HG03575 (cell line): ENCODE data around the gene KRTAP5-6.
"Not testable (repeated sequence)": the region's sequence is repeated elsewhere in the genome, so short reads cannot be mapped to it uniquely, and the experiment has no call there.

Experiments used
- ATAC-seq: cut with Tn5 transposase; IDR thresholded peaks from one replicate; pipeline ENCODE4 v1.9.1; 2021; ENCODE audit not compliant: unreplicated experiment, insufficient number of reproducible peaks, low FRiP score; ENCODE audit errors: extremely low read depth

Gene KRTAP5-6

DNA sequence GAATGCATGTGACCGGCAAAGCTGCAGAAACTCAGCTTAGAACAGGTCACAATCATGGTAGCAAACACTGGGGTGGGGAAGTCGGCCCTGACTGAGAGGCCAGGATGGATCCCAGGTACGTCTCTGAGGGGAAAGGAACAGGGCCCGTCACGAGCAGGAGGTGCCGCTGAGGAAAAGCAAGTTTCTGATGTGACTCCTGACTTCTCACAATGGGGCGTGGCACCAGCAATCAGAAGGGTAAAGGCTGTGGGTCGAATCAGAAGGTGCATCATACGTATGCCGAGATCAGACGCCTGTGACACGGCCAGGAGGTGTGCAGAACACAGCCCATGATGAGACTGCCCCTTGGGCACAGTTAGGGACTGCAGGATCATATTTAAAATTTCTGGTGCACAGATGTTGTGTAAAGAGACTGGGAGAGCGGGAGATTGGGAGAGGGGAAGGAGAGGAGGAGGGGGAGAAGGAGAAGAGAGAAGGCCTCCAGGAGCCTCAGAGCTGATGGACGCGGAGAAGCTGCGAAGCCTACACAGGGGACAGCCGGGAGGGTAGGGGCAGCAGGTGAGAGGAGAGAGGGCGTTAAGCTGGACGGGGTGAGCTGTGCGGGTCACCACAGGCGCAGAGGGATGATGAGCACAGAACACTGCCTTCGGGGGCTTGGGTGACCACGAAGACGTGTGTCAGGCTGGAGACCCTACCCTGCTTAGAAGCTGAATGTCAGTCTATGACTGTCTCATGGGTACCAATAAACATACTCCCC lies 36.7 kb upstream of the KRTAP5-6 start:
- ATAC-seq, result no peak

- ATAC-seq, result not testable (repeated sequence)
These were observed 35.3 kb upstream of the KRTAP5-6 start for GRCh38 chr11:1661454-1662269.

DNA sequence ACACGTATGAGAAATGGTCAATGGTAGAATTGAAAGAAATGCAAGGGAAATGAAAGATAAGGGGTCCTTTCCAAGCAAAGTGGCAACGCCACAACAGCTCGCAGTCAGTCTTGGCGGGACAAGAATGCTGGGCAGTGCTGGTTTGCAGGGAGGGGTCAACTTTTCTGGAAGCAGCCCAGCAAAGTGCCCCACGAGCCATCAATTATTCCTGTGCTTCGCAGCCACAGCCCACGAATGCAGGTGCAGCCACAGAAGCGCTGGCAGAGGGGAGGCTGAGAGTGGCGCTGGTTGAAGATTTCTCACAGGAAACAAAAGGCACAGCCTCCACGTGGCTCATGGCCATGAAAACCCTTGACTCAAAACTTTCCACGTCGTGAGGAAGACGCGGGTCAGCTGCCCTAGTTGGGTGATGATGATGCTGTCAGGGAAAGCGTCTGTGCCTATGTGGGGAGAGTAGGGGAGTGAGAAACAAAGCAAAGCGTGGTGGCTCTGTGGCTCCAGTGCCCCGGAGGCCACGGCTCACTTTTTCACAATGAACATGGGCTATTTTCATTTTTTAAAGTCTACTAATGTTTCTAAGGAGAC lies 34.2 kb upstream of the KRTAP5-6 start:
- ATAC-seq, result not testable (repeated sequence)

- ATAC-seq, result no peak
These were observed 31.7 kb upstream of the KRTAP5-6 start for GRCh38 chr11:1665313-1665712.

DNA sequence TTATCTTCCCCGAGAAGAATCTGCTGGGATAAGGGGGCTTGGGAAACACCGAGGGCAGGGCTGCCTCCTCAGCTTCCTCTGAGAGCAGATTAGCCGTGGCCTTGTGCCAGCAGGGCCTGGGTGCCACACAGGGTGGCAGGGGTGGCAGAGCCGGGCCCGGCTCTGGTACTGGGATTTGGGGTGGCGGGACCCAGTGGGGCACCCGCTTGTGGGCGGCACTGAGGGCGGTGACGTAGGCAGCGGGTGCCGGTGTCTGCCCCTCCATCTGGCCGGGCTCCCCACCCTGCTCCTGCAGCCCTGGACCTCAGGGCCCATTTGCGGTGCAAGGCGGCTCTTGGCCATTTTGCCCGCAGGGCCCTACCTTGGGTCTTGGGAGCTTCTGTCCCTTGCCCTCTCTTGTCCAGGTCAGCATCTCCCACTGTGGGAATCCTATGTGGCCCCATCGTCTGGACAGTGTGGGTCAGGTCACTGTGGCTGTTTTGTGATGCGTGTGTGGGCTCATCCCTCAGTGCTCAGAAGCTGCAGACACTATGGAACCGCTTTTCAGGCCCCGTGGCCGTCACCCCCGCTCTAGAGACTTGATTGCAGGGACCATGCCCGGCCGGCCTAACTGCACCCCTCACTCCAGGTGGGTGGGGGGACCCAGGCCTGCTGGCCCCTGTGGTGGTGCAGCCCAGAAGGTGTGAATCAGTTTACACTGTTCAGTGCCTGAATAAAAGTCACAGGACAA lies 29.7 kb upstream of the KRTAP5-6 start:
- ATAC-seq, result no peak

DNA sequence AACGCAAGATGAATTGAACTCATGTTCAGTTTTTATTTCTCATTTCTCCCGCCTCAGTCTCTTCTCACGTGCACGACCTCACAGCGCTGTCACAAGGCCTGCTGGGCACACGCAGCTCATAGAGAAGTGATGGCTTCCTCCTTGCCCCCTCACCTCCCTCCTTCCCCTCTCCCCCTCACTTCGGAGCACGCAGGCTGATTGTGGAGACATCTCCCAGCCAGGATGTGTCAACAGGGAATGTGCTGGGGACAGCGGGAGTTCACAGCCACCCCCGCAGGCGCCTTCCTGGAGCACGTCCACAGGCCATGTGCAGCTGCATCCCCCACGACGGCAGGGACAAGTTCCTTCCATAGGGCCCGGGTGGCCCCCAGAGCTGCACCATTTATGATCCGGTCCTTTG lies 29.1 kb upstream of the KRTAP5-6 start:
- ATAC-seq, result no peak

DNA sequence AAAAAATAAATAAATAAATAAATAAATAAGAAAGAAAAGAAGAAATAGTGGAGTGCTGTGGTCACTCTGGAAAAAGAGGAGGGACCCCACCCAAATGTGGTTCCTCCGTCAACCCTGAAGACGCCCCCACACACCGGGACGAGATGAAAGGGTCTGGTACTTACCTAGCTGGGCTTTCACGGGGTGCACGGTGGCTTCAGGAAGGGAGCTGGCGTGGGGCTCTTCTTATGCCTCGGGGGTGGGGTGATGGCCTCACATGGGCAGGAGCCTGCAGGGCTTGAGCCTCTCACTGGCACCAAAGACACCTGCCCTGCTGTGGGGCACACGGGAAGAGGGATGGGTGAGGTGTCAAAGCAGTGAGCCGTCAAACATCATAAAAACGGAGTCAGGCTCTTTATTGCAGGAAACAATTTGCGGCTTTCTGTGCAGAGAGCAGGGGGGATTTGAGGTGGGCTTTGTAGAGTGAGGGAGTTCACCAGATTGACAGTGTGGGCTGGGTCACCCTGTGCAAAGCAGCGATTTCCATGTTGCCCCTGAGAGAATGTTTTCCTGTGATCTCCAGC lies 28.0 kb upstream of the KRTAP5-6 start:
- no peak for ATAC-seq

DNA sequence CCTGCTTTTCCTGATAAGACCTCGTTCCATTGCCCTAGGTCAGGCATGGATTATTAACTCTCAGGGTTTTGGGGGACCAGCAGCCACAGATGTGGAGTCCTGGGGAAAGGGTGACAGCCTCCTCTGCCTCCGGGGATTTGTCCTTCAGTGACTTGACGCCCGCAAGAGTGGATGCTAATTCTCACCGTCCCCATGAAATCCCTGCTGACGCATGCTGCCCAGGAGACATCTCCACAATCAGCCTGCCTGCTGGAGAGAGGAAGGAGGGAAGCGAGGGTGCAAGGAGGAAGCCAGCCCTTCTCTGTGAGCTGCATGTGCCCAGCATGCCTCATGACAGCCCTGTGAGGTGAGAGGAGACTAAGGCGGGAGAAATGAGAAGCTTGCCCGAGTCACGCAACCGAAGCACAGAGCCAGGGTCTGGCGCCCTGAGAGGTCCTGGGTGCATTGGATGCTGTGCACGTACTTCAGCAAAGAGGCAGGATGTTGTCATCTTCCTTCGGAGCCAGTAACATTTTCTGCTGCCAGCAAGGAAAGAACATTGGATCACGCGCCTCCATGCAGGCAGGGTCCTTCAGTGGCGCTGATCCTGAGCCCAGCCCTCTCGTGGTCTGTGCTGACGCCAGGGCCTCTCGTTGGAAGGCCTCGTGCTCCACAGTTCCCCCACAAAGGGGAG lies 27.3 kb upstream of the KRTAP5-6 start:
- ATAC-seq, result no peak

DNA sequence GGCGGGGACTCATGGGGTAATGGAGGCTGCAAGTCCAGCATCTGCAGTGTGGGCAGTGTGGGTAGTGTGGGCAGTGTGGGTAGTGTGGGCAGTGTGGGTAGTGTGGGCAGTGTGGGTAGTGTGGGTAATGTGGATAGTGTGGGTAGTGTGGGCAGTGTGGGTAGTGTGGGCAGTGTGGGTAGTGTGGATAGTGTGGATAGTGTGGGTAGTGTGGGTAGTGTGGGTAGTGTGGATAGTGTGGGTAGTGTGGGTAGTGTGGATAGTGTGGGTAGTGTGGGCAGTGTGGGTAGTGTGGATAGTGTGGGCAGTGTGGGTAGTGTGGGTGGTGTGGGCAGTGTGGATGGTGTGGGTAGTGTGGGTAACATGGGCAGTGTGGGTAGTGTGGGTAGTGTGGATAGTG lies 26.5 kb upstream of the KRTAP5-6 start:
- ATAC-seq, result not testable (repeated sequence)

- ATAC-seq, result no peak
These were observed 26.1 kb upstream of the KRTAP5-6 start for GRCh38 chr11:1670905-1671371.

DNA sequence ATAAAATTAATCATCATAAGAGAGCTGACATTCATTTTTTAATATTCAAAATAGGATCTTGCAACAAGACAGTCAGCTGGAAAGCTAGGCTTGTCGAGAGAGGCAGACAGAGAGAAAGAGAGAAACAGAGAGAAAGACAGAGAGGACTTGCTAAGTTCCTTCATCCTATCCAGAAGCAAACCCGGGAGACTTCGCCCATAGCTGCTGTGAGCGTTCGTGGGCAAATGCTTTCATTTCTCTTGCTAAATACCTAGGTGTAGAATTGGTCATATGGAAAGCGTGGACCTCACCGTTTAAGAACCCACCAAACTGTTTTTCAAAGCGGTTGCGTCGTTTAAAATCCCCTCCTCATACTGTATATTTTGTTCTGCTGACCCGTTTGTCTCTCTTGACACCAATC lies 25.3 kb upstream of the KRTAP5-6 start:
- no peak for ATAC-seq

DNA sequence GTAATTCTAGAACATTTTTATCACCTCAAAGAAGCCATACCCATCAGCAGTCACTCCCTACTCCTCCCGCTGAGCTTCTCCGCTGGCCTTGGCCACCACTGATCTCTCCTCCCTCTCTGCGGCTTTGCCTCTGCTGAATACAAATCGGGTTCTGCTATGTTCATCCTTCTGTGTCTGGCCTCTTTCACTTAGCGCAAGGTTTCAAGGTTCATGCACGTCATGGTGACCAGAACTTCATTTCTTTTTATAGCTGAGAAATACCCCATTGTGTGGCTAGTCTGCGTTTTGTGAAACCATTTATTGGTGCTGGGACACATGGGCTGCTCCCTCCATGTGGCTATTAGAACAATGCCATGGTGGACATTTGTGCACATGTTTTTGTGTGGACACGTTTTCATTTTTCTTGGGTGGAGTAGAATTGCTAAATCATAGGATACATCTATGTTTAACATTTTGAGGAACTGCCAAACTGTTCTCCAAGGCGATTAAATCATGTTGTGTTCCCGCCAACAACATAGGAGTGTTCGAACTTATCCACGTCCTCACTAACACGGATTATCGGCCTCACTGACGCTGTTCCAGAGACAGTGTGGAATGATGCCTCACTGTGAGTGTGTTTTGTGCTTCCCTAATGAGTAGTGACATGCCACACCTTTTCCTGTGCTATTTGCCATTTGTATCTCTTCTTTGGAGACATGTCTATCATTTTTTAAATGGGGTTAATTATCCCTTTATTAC lies 24.2 kb upstream of the KRTAP5-6 start:
- ATAC-seq, result no peak

DNA sequence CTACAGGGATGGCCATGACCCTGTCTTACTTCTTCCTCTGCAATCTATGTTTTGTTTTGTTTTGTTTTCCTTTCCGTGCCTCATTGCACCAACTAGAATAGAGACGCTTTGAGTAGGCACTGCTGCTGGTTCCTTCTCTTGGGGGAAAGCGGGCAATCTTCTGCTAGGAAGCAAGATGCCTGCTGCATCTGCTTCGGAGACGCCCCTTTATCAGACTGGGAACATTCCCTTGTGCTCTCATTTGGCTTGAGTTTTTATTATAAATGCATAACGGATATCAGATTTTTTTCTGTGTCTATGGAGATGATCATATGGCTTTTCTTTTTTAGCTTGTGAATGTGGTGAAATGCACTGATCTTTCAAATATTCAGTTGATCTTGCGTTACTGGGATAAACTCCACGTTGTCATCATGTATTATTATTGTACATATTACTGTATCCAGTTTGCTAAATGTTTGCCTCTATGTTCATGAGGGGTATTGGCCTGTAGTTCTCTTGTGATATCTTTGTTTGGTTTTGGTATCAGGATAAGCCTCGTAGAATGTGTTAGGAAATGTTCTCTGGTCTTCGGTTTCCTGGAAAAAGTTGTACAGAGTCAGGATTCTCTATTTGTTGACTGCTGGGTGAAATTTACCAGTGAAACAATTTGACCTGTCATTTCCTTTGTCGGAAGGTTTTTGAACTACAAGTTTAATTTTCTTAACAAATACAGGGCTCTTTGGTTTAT lies 23.4 kb upstream of the KRTAP5-6 start:
- ATAC-seq, result no peak

GRCh38 chr11:1674173-1675131 lies 22.5 kb upstream of the KRTAP5-6 start:
- no peak for ATAC-seq

- no peak for ATAC-seq
These were observed 21.3 kb upstream of the KRTAP5-6 start for GRCh38 chr11:1675536-1676228.
